Adipose tissue (tissue), 3 donors: ENCODE results near the gene ECI1. TPM values are rescaled to one million over a fixed set of nuclear protein-coding genes. Genes with fewer than 3 reads are reported as not detected.

Experiments
- H3K27ac ChIP-seq: one replicate; pipeline ENCODE4 v1.5.1; 2013; ENCODE audit warnings: low read depth, low read length
- WGBS, 3 donors: extraction: QIAGEN DNeasy Blood & Tissue Kit; methylation state at CpG; one replicate each; pipeline ENCODE4 v1.1.7; 2013; 5-methylcytosine and 5-hydroxymethylcytosine counted together
- polyA plus RNA-seq, 3 donors: library from polyadenylated mRNA; stranded (reverse); fragments of 200-250 nt; gene quantifications; one replicate each; pipeline ENCODE4 v1.2.3, GENCODE V29; 2013
- donor health status: healthy with polysubstance abuse.
- donor health status: Bipolar disorder and iron deficiency.
- donor health status: healthy.

Gene ECI1
- polyA plus RNA-seq, 3 donors, result 56.0 to 126 (median 72.3) TPM

DNA sequence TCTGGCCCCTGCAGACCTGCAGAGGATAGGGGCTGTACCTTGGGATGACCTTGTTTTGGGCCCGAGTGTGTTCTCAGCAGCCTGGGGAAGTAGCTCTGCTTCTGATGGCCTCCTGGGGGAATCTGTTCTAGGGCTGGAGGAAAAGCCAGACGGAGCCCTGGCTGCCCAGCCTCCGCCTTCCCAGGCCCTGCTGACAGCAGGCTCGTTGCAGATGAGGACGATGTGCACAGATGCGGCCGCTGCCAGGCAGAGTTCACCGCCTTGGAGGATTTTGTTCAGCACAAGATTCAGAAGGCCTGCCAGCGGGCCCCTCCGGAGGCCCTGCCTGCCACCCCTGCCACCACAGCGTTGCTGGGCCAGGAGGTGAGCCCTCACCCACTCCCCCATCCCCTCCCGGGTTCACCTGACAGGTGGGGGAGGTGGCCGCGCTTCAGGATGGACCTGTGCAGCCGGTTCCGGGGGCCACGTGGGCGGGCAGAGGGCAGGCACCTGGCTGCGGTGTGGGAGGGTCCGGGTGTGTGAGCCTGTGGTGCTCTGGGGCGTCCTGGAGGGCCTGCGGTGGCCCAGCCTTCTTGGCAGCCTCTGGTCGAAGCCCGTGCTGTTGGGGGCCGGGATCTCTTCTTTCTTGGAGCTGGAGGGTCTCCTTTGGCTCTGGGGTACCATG, 23.1 kb downstream of the ECI1 start:
- 89 to 90% (median 90%) methylated on average over 25 of the region's 25 CpGs for WGBS, 3 donors
- H3K27ac ChIP-seq, result no peak overlapping the region

DNA sequence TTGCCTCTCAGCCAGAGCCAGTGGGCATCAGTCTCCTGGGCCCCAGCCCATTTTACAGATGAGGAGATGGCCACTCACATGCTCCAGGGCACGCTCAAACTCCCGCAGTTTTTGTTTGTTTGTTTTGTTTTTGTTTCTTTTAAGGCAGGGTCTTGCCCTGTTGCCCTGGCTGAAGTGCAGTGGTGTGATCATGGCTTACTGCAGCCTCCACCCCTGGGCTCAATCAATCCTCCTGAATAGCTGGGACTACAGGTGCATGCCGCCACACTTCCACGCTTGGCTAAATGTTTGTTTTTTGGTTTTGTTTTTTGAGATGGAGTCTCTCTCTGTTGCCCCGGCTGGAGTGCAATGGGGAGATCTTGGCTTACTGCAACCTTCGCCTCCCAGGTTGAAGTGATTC, 24.5 kb downstream of the ECI1 start:
- no peak overlapping the region for H3K27ac ChIP-seq
- WGBS, 3 donors, result 88 to 94% (median 89%) methylated on average over 6 of the region's 6 CpGs

DNA sequence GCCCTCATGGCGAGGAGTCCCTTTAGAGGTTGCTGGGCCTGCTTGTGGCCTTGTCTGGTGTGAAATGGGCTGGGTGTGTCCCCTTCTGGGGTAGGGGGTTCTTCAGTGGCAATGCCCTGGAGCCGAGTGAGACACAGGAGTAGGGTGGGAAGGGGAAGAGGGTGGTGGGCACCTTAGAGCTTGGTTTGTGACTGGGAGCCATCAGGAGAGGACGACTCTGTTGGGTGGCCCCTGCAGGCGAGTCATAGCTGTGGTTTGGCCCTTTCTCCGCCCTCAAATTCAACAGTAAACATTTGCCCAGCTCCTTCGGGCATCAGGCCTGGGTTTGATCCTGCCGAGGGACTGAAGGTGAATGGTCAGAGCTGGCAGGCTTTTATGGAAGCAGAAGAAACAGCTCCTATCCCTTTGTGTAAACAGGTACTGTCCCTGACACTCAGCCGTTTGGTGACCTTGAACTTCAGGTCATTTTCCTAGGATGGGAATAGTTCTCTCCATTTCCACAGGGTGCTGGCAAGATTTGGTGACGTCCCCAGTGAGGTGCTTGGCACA, 25.1 kb downstream of the ECI1 start:
- WGBS, 3 donors, result 38 to 77% (median 69%) methylated on average over 9 of the region's 9 CpGs
- H3K27ac ChIP-seq, result no peak overlapping the region

DNA sequence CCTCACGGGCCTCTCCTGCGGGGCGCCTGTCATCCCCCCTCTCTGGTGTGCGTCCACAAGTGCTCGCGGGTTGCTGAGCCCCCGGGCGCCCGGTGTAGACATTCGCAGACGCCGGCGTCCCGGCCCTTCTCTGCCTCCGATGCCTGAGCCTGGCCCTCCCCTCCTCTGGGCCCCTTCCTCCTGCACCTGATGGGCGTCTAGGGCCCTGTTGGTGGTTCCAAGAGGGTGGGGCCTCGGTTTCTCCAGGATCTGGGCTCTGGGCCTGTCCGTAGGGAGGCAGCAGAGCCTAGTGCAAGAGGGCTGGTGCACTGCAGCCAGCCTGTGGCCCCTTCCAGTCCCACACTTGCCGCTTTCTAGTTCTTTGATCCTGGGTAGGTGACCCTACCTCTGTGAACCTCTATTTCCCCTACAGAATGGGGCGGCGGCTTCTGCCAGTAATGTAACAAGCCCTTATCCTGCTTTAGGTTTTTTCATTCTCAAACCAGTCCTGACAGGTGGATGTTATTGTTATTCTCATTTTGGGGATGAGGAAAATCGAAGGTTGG, 27.4 kb downstream of the ECI1 start:
- no peak overlapping the region for H3K27ac ChIP-seq
- 2 to 5% (median 5%) methylated on average over 20 to 22 of the region's 22 CpGs for WGBS, 3 donors

DNA sequence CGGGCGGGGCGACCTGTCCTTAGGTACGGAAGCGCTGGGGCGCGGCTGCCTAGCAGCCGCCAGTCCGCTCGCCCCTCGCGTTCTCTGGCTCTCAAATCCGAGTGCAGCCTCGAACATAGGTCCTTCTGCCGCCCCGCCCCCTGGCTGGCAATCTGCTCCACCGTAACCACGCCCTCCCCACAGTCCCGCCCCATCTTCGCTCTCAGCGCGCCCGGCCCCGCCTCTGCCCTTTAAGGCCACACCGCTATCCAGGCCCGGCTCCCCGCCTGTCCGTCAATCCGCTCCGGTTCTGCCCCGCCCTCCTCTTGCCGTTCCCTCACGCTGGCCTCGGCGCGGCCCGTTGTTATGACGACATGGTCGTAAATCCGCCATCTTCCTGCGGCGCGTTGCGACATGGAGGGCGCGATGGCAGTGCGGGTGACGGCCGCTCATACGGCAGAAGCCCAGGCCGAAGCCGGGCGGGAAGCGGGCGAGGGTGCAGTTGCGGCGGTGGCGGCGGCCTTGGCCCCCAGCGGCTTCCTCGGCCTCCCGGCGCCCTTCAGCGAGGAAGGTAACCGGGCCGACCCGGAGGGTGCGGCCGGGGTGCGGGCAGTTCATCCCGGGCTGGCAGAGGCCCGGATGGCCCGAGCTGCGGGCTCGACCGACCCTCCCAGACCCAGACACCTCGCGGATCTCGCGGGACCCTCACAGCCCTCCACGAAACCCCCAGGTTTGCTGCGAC, 28.0 kb downstream of the ECI1 start, which contains the start of gene E4F1:
TSS of gene E4F1 (plus strand) at position 371 of the 721 bp plus-strand sequence. CDS start at position 394, 23 bp downstream.
- 0% methylated on average over 74 to 82 of the region's 82 CpGs for WGBS, 3 donors
- no peak within 1 kb of the TSS for H3K27ac ChIP-seq

DNA sequence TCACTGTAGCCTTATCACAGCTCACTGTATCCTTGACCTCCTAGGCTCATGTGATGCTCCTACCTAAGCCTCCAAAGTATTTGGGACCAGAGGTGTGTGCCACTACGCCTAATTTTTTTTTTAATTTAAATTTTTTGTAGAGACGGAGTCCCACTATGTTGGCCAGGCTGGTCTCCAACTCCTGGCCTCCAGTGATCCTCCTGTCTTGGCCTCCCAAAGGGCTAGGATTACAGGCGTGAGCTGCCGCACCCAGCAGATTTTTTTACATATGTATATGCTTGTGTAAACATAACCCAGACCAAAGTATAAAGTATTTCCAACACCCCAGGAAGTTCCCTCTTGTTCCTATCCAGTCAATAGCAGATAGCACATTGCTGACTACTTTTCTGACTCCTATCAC, 35.1 kb downstream of the ECI1 start:
- 91 to 98% (median 96%) methylated on average over 4 of the region's 4 CpGs for WGBS, 3 donors
- no peak overlapping the region for H3K27ac ChIP-seq

DNA sequence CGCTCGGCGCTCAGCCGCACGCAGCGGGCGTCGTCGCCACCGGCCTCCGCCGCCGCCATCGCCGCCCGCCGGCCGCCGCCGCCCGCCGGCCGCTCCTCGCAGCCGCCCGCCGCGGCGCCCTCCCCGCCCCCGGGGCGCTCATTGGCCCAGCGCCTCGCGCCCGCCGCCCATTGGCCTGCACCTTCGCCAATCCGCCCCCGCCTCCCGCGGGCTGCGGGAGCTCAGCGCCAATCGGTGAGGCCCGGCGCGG, 36.7 kb downstream of the ECI1 start, which contains the start of gene PGP:
TSS of gene PGP (minus strand) at position 122 of the 250 bp plus-strand sequence. CDS start at position 59, 63 bp downstream.
- peak within 1 kb of the TSS; percentile 13 for H3K27ac ChIP-seq
- 0 to 1% (median 0%) methylated on average over 18 to 47 of the region's 48 CpGs for WGBS, 3 donors

DNA sequence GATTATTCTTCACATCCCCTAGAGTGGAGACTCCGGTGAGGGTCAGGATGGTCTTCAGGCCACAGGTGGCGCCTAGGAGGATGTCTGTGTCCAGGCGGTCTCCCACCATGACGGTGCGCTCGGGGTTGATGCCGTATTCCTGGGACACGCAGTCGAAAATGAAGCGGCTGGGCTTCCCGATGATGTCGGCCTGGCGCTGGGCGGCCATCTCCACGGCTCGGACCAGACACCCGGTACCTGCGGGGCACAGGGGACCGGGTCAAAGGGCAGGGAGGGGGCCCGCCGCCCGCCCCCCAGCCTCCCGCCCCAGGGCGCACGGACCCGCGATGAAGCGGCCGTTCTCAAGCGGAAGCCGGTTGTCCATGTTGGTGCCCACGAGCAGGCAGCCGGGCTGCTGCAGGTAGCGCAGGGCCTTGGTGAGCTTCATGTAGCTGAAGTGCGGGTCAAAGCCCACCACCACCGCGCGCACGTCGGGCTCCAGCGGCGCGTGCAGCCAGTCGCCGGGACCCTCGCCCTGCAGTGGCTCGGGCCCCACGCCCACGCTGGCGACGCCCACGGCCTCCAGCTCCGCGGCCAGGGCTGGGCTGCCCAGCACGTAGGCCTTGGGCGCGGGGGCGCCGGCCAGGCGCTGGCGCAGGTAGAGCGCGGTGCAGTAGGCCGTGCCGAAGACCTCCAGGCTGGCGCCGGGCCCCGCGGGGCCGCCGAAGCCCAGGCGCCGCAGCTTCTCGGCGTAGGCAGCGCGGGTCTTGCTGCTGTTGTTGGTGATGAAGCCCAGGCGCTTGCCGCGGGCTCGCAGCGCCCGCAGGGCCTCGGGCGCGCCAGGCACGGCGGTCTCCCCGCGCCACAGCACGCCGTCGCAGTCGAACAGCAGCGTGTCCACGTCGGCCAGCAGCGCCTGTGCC, 37.3 kb downstream of the ECI1 start:
- no peak overlapping the region for H3K27ac ChIP-seq
- WGBS, 3 donors, result 0 to 1% (median 1%) methylated on average over 82 to 98 of the region's 98 CpGs

DNA sequence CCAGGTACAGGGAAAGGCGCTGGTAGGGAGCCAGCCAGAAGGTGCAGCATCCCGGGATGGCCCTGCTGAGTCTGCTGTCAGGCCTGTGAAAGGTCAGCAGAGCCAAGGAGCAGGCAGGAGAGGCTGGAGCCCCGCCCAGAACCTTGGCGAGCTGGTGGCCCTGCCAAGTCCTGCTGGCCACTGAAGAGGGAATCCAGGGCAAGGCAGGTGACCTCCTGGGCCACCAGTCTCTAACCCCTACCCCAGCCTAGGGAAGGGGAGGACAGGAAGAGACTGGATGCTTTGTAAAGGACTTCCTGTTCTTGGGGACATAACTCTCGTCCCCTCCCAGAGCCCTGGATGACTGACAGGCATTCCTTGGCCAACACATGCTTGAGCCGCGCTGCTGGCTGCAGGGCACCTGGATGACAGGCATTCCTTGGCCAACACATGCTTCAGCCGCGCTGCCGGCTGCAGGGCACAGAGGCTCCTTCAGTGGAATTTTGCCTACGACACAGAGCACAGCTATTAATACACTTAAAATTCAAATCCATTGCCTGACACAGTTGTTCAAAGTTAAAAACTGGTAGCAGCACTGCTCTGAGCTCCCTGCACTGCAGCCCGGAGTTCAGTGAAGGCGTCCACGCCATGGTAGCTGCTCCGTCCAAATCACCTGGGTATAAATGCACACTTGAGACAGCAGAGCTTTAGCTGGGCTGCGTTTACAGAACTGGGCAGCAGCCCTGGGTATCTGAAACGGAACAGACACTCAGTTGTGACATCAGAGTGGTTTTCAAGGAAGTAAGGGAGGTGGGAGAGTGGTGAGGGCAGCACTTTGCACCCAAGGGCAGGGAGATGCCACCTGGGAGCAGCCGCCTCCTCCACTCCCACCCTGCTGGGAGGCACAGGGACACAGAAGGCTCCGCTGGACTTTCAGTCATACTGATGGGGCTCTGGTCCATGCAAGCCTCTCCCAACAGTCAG, 38.7 kb downstream of the ECI1 start:
- WGBS, 3 donors, result 36 to 66% (median 62%) methylated on average over 18 to 19 of the region's 19 CpGs
- no peak overlapping the region for H3K27ac ChIP-seq

DNA sequence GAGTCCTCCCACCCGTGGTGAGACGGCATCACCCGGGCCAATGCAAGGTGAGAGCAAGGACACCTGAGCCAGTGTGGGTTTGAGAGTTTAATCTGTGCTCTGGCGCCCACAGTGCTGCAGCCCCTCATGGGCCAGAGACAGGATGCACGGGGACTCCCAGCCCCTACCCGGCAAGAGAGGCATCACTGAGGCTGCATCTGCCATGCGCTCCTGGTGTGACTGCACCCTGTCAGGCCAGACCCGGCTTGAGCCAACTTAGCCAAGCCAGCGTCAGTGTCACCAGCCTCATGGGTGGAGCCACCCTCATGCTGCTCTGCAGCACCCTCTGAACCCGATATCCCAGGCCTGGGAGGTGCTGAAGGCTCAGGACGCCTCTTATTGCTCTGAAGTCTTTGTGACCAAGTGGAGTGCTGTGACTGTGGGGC, 39.5 kb downstream of the ECI1 start:
- WGBS, 3 donors, result 67 to 88% (median 82%) methylated on average over 11 of the region's 11 CpGs
- H3K27ac ChIP-seq, result no peak overlapping the region

DNA sequence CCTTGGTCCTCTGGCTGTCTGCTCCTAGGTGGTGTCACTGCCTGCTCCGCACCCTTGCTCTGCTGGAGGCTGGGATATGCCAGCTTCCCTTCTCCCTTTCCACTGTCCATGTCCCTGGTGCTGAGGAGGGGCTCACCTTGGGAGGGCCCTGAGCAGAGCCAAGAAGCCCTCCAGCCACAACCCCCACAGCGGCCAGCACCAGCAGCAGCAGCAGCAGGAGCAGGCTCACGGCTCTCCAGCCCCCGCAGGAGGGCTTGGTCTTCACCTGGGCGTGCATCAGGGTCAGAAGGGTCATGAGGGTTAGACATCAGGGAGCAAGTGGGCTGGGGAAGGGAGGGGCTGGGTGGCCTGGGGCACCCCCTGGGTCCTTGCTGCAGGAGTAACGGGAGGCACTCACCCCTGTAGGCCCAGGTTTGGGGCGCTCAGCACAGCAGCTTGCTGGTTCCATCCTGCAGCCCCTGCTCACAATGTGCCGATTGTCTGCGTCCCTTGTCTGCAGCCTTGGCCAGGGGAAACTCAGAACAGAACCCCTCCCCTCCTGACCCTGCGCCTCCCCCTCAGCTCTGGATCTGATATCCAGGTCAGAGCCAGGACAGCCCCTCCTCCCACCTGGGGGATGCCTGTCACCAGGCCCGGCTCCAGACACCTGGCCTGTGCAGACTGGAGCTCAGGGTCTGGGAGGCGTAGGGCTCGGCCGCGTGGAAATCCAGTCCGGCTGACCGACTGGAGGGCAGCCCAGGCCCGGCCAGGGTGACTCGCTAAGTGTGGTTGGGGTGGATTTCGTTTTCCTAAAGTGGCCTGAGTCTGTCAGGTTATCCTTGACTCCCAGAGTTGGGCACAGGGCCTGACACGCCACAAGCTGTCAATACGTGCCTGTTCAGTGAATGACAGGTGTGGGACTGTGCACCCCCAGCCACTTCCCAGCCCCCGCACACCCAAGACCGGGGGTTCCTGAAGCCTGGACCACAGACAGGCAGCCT, 40.7 kb downstream of the ECI1 start, which contains the start of gene BRICD5:
TSS of gene BRICD5 (minus strand) at position 478 of the 980 bp plus-strand sequence. CDS start at position 448, 30 bp downstream.
- WGBS, 3 donors, result 73 to 75% (median 74%) methylated on average over 24 of the region's 24 CpGs

DNA sequence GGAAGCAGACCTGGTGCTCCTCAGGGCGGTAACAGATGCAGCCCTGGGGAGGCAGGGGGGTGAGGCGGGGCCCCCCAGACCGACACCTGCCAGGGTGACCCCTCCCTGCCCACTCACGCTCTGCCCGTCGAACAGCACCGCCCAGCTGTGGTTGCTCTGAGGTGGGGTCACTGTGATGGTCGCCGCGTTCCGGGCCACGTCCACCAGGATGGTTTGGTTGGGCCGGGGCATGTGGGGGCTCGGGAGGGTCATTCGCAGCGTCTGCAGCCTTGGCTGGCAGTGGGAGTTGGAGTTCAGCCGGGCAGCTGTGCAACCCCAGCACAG, 41.4 kb downstream of the ECI1 start:
- H3K27ac ChIP-seq, result no peak overlapping the region
- 92 to 96% (median 94%) methylated on average over 14 to 17 of the region's 17 CpGs for WGBS, 3 donors

More for the DNA sequence above, 40.7 kb downstream of the ECI1 start, which contains the start of gene BRICD5:
- H3K27ac ChIP-seq, result no peak within 1 kb of the TSS

DNA sequence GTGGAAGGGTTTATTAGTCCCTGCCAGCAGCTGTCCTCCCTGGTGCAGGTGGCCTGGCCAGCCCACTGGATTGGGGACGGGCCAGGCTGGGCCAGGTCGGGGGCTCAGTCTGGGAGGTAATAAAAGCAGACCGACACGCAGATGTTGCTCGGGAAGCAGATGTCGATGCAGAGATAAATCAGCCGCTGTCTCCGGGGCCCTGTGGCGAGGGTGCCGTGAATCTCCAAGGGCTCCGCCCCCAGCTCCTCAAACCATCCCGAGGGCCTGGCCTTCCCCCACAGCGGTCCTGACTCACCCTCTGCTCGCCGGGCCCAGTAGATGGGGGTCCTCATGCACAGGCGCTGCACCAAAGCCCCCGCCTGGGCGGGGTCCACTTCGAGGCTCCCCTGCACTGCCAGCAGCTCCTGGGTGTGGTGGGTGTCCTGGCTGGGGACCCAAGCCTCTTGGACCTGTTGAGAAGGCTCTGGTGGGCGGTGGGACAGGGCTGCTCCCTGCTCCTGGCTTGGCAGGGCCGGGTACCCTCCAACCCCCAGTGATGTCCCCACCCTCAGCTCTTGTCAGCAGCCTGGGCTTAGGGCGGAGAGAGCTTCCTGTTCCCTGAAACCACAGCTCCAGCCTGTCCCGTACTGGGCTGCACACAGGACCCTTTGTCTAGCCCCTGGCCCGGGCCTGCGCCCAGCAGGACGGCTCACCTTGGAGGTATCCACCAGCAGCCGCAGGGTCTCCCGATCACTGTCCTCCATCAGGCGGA, 42.0 kb downstream of the ECI1 start:
- no peak overlapping the region for H3K27ac ChIP-seq
- WGBS, 3 donors, result 86 to 90% (median 87%) methylated on average over 28 to 29 of the region's 29 CpGs

DNA sequence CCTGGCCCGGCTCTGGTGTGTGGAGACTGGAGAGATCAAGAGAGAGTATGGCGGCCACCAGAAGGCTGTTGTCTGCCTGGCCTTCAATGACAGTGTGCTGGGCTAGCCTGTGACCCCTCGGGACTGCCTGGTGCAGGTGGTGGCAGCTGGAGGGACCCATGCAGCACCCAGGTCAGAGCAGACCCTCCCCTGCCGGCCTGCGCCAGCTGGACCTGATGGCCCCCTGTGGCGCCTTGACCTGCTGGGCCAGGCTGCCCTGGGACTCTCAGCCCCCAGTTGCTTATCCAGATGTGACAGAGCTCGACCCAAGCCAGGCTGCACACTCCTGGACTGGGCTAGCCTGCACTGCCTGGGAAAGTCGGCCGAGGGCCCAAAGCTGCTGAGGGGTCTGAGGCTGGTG, 42.6 kb downstream of the ECI1 start:
- 91 to 93% (median 93%) methylated on average over 8 to 9 of the region's 9 CpGs for WGBS, 3 donors
- H3K27ac ChIP-seq, result no peak overlapping the region

DNA sequence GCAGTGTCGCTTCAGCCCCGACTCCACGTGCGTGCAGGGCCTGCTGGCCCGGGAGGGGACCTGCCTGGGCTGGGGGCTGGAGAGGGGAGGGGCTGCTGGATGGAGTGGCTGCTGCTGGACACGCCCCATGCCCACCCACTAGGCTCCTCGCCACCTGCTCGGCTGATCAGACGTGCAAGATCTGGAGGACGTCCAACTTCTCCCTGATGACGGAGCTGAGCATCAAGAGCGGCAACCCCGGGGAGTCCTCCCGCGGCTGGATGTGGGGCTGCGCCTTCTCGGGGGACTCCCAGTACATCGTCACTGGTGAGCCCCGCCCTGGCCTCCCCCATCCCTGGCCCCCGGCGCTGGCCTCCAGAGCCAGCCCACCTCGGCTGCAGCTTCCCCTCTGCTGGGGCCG, 43.1 kb downstream of the ECI1 start:
- H3K27ac ChIP-seq, result no peak overlapping the region
- WGBS, 3 donors, result 78 to 84% (median 83%) methylated on average over 23 of the region's 23 CpGs

DNA sequence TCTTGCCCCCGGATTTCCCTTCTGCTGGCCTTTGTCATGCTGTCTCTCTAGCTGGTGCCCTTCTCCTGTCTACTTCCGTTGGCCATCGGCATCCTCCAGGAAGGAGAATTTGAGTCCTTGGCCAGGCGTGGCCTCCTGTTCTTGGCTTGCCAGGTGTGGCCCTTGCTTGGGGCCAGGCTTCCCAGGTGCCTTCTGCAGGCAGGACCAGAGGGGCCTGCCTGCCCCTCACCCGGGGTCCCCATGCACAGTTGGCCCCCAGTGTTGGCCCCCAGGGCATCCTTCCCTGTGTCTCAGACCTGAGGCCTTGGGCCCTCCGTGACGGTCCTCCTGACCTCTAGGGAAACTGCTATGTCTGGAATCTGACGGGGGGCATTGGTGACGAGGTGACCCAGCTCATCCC, 43.5 kb downstream of the ECI1 start:
- no peak overlapping the region for H3K27ac ChIP-seq
- WGBS, 3 donors, result 89 to 93% (median 92%) methylated on average over 9 of the region's 9 CpGs
